ENCODE data around the gene SPACA7.

The SPACA7 gene, protein sequence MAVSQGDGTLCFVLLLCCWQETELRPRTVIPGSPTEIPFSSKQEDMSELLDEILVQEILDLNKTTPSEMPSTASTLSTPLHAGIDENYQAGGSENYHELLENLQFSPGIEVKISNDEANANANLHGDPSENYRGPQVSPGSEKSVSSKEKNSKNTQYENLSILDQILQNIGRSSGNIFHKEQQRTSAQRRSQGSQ

GRCh38 chr13:112376050-112376681 is at the start of gene SPACA7:
Gene SPACA7, plus strand, starts transcription at chr13:112376355. Its CDS starts 31 bp downstream, at chr13:112376386.
- no peak within 1 kb of the TSS for H3K4me2 ChIP-seq (ENCODE audit: low read length)
- no peaks in the 10 kb centered on the region for H3K79me2 ChIP-seq
- no peak within 1 kb of the TSS for H3K4me3 ChIP-seq (ENCODE audit: low read depth, low read length)
- H3K27me3 ChIP-seq (ENCODE audit: control insufficient read depth, insufficient read depth, low read length) = no peaks in the 10 kb centered on the region
- no peak within 1 kb of the TSS for H3K27ac ChIP-seq
- TF ChIP-seq, protein P1, sequence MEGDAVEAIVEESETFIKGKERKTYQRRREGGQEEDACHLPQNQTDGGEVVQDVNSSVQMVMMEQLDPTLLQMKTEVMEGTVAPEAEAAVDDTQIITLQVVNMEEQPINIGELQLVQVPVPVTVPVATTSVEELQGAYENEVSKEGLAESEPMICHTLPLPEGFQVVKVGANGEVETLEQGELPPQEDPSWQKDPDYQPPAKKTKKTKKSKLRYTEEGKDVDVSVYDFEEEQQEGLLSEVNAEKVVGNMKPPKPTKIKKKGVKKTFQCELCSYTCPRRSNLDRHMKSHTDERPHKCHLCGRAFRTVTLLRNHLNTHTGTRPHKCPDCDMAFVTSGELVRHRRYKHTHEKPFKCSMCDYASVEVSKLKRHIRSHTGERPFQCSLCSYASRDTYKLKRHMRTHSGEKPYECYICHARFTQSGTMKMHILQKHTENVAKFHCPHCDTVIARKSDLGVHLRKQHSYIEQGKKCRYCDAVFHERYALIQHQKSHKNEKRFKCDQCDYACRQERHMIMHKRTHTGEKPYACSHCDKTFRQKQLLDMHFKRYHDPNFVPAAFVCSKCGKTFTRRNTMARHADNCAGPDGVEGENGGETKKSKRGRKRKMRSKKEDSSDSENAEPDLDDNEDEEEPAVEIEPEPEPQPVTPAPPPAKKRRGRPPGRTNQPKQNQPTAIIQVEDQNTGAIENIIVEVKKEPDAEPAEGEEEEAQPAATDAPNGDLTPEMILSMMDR (IDR thresholded peaks at IDR 0.05) = no peak
- no peaks in the 10 kb centered on the region for H3K9me3 ChIP-seq (ENCODE audit: control insufficient read depth, low read length)
- no peaks in the 10 kb centered on the region for H3K36me3 ChIP-seq (ENCODE audit: control insufficient read depth, insufficient read depth, low read length)
- H2AFZ ChIP-seq = no peak within 1 kb of the TSS
- no peaks in the 10 kb centered on the region for H3K4me1 ChIP-seq
- H3K9ac ChIP-seq = no peak within 1 kb of the TSS

- Histone ChIP-seq H3K36me3 (ENCODE audit: control insufficient read depth, insufficient read depth, low read length) (no peaks in the 10 kb centered on the region), H3K79me2 (no peaks in the 10 kb centered on the region), H3K27ac (no peak overlapping the region), H3K9ac (no peak overlapping the region), H3K9me3 (ENCODE audit: control insufficient read depth, low read length) (no peaks in the 10 kb centered on the region), H3K4me1 (no peaks in the 10 kb centered on the region), H3K4me3 (ENCODE audit: low read depth, low read length) (no peak overlapping the region), H2AFZ (no peak overlapping the region), H3K27me3 (ENCODE audit: control insufficient read depth, insufficient read depth, low read length) (no peaks in the 10 kb centered on the region), H3K4me2 (ENCODE audit: low read length) (no peak overlapping the region)
- TF ChIP-seq, protein P1 (IDR thresholded peaks at IDR 0.05) = no peak
Observed at GRCh38 chr13:112326821-112327370, 49.3 kb upstream of the SPACA7 start.

- H3K4me3 ChIP-seq (ENCODE audit: low read depth, low read length) = no peak overlapping the region
- no peaks in the 10 kb centered on the region for H3K36me3 ChIP-seq (ENCODE audit: control insufficient read depth, insufficient read depth, low read length)
- H3K4me2 ChIP-seq (ENCODE audit: low read length) = no peak overlapping the region
- no peaks in the 10 kb centered on the region for H3K79me2 ChIP-seq
- H2AFZ ChIP-seq = no peak overlapping the region
- TF ChIP-seq, protein P1 (IDR thresholded peaks at IDR 0.05) = no peak
- H3K9me3 ChIP-seq (ENCODE audit: control insufficient read depth, low read length) = no peaks in the 10 kb centered on the region
- no peaks in the 10 kb centered on the region for H3K27me3 ChIP-seq (ENCODE audit: control insufficient read depth, insufficient read depth, low read length)
- no peaks in the 10 kb centered on the region for H3K4me1 ChIP-seq
- no peak overlapping the region for H3K27ac ChIP-seq
- no peak overlapping the region for H3K9ac ChIP-seq
Observed at GRCh38 chr13:112328936-112329335, 47.2 kb upstream of the SPACA7 start.

- Histone ChIP-seq H3K79me2 (no peaks in the 10 kb centered on the region), H2AFZ (no peak overlapping the region), H3K27me3 (ENCODE audit: control insufficient read depth, insufficient read depth, low read length) (no peaks in the 10 kb centered on the region), H3K4me2 (ENCODE audit: low read length) (no peak overlapping the region), H3K36me3 (ENCODE audit: control insufficient read depth, insufficient read depth, low read length) (no peaks in the 10 kb centered on the region), H3K9ac (no peak overlapping the region), H3K4me3 (ENCODE audit: low read depth, low read length) (no peak overlapping the region), H3K9me3 (ENCODE audit: control insufficient read depth, low read length) (no peaks in the 10 kb centered on the region), H3K4me1 (no peaks in the 10 kb centered on the region), H3K27ac (no peak overlapping the region)
- TF ChIP-seq, protein P1 (IDR thresholded peaks at IDR 0.05) = no peak
Observed at GRCh38 chr13:112329376-112329775, 46.8 kb upstream of the SPACA7 start.
